Caki2 (cell line): ENCODE measurements around the gene CXCR1. TPM values are rescaled to one million over a fixed set of nuclear protein-coding genes. Genes with fewer than 3 reads are reported as not detected.
A peak's percentile ranks its signal among the peaks of the same experiment; 100 is the strongest.
"Not testable (repeated sequence)": the region's sequence is repeated elsewhere in the genome, so short reads cannot be mapped to it uniquely, and the experiment has no call there.

Source experiments
- DNase-seq: peaks from one replicate; pipeline ENCODE4 v3.0.0-alpha.2; 2015; ENCODE audit warnings: low read depth
- in situ Hi-C: cut with HindIII; loops from 2 replicates; pipeline ENCODE4 v1.10.0; 2016; ENCODE audit warnings: low sequenced_read_pairs, low pct_unique_long_range_greater_than_20kb, mixed read lengths
- total RNA-seq: library from RNA; depleted of rRNA; stranded (reverse); fragments of >200 nt; shearing (Covaris generic); gene quantifications from 2 replicates; pipeline ENCODE4 v1.2.3, GENCODE V29; 2014; ENCODE audit warnings: low replicate concordance; rRNA removed

The CXCR1 gene
- total RNA-seq = not detected in 2 replicates

DNA sequence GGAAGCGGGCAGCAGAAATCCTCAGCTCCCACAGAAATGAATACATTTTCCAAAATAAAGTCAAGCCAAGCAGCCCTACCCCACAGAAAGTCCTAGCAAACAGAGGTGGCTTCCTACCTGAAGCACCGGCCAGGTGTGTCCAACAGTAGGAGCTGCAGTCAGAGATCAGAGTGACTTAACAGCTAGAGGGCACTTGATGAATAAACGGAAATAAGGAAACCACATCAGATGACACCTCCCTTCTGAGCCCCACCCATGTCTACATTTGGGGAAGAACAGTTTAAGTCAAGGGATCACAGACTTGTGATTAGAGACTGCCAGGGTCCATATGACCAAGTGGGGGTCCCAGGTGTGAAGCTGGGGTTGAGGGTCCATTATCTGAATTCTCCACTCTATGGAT, at the start of gene CXCR1:
Gene CXCR1, minus strand, starts transcription at position 172 of the 400 bp plus-strand sequence. CDS start 1,751 bp downstream, outside the sequence.
- no peak for DNase-seq
- in situ Hi-C loops = no loop called here

DNA sequence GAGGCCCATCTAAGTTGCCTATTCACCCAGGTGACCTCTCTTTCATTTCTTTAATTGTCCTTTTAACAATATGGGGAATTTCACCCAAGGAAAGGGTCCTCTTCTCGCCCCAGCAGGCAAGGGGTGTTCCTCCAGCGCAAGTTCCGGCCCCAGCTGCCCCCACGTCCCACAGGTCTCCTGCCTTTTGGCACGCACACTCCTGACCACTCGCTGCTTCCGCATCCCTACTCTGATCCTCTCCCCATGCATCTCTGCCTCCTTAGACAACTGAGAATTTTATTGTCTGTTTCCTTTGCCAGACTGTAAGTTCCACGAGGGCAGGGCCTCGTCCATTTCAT, 49.5 kb upstream of the CXCR1 start:
- DNase-seq = no peak
- in situ Hi-C loops = no loop called here

DNA sequence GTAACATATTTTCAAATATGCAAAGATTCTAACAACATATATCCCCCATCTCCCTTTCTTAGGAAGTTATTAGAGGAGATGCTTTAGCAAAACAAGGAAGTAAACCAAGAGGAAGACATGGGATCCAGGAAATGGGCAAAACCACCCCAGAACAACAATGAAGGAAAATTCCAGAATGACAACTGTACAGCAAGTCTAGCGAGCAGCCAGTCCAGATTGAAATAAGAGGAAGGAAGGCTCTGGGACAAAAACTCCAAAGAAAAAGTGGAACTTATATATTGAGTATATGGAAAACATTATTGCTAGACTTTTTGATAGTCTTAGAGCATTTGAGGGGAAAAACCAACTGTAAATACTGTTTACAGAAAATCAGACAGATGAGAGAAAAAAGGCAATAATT, 47.4 kb upstream of the CXCR1 start:
- in situ Hi-C loops = no loop called here

DNA sequence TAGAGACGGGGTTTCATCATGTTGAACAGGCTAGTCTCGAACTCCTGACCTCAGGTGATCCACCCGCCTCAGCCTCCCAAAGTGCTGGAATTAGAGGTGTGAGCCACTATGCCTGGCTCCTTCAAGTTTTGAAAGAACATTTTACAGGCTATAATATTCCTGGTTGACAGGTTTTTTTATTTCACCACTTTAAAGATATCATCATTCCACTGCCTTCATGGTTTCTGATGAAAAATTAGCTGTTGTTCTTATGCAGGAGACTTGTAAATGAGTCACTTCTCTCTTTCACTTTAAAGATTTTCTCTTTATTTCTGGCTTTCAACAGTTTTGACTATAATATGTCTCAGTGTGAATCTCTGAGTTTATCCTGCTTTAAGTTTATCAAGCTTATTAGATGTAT, 42.3 kb upstream of the CXCR1 start:
- DNase-seq = no peak
- in situ Hi-C loops = no loop called here

More for the DNA sequence above, 47.4 kb upstream of the CXCR1 start:
- DNase-seq = no peak

DNA sequence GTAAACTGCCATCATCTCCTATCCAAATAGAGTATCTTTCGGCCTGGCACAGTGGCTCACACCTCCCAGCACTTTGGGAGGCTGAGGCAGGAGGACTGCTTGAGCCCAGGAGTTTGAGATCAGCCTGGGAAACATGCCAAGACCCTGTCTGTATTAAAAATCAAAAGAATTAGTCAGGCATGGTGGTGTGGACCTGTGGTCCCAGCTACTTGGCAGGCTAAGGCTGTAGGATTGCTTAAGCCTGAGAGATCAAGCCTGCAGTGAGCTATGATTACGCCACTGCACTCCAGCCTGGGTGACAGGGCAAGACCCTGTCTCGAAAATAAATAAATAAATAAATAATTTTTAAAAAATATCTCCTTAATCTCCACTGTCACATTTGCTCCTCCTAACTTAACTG, 35.5 kb upstream of the CXCR1 start:
- DNase-seq = no peak
- in situ Hi-C loops = no loop called here

DNA sequence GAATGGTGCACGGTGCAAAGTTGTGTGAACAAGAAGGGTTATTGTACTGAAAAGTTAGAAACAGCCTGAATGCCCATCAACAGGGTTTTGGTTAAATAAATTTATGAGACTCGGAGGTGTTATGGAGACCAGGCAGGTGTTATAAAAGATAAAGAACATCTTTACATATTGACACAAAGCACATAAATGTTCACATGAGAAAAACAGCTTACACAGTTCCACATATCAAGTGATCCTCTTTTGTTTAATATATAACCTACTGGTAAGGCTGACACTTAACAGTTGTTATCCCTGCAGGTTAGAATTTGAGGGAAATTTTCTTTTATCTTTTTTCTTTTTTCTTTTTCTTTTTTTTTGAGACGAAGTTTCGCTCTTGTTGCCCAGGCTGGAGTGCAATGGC, 30.2 kb upstream of the CXCR1 start:
- no peak for DNase-seq
- in situ Hi-C loops = no loop called here

DNA sequence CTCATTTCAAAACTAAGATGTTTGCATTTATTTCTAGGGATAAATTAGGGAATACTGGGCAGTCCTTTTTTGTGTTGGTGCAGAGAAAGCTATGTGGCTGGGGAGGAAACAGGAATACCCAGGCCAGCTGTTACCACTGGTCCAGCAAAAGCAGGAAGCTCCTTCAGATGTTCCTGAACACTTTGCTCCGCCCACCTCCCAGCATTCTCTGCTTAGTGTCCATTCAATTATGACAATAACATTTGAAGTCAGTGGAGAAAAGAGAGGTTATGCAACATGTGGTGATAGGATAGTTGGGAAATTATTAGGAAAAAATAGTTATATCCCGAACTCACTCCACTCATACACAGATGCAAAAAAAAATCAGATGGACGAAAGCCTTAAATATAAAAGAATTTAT, 28.1 kb upstream of the CXCR1 start:
- no peak for DNase-seq
- in situ Hi-C loops = no loop called here

DNA sequence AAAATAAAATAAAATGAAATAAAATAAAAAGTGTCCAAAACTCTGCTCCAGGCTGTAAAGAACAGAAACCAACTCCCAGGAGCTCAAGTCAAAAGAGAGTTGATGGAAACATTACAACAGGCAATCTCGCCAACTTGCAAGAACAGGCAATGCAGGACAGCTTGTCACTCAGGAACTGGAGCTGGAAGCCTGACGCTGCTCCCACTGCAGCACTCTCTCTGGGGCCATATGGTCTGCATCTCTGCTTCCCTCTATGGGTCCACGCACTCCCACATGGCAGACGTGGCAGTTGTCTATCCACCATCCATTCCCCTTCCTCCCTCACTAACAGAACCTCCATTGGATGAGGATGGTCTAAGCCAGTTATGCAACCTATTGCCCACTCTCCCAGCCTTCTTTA, 26.9 kb upstream of the CXCR1 start:
- in situ Hi-C loops = no loop called here
- no peak for DNase-seq

DNA sequence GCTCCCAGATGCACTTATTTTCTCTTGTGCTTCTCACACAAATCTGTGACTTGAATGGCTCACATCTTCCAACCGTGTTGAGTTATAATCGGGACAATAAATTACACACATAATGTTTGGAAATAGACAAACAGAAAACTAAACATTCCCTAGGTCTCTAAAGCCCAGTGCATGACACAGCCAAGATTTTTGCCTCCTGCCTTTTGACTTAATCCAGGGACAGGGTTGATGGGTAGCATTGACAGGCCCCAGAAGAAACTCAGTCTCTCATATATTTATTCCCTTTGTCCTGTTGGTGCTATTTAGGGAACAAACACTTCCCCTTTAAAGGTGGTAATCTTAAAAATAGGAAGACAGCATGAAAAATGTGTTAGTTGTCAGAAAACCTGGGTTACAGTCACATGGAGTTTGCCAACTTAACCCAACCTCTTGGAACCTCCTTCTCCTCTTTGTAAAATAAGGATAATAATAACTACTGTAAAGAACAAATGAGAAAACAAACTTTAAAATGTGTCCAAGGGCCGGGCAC, 26.2 kb upstream of the CXCR1 start:
- DNase-seq = no peak
- in situ Hi-C loops = no loop called here

DNA sequence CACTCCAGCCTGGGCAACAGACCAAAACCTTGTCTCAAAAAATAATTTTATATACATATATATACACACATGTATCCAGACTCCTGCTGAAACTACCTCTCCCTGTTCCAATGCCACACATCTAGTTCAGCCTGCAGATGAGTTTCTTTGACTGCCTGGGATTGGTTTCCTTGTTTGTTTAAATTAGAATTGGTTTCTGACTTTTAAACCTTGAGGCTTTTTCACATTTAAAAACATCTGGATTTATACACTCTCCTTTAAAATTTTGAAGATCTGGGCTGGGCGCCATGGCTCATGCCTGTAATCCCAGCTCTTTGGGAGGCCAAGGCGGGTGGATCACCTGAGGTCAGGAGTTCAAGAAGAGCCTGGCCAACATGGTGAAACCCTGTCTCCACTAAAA, 21.8 kb upstream of the CXCR1 start:
- DNase-seq = no peak
- in situ Hi-C loops = no loop called here

DNA sequence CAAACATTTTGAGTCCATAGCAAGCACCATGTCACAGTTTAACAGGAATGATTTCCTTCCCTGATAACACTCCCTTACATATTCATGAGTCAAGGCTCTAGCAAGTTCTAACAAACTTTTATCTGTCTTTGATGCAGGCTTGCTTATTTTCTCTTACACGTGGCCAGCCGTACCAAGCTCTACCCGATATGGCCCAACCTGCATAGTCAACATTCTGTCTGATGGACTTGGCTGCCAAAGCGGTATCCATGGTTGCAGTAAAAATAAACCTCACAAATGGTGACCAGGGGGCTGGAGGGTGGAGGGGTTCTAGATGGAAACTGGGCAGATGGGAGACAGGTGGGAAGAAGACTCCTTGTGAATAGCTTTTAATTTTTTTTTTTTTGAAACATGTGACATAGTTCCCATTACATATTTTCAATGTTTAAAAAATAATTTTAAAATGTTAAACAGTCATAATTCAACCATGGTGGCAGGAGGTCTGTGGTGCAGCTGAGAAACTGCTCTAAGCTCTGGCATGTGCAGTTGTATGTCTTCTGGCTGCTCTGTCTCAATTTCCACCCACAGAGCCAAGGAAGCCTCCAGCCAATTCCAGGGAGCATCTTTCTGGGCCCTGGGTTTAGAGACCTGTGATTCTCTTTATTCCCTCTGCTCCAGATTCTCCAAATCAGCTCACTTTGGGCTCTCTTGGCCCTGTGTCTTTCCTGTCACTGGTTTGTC, 20.7 kb upstream of the CXCR1 start:
- DNase-seq = no peak
- in situ Hi-C loops = no loop called here

DNA sequence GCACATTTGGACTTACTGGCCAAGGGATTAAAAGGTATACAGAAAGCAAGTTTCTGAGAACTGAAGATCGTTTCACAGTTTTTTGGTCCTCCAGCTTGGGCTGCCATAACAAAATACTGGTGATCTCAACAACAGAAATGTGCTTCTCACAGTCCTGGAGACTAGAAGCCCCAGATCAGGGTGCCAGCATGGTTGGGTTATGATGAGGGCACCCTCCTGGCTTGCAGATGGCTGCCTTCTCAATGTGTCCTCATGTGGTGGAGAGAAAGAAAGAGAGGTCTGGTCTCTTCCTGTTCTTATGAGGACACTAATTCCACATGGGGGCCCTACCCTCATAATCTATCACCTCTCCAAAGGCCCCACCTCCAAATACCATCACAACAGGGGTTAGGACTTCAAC, 20.1 kb upstream of the CXCR1 start:
- in situ Hi-C loops = no loop called here

DNA sequence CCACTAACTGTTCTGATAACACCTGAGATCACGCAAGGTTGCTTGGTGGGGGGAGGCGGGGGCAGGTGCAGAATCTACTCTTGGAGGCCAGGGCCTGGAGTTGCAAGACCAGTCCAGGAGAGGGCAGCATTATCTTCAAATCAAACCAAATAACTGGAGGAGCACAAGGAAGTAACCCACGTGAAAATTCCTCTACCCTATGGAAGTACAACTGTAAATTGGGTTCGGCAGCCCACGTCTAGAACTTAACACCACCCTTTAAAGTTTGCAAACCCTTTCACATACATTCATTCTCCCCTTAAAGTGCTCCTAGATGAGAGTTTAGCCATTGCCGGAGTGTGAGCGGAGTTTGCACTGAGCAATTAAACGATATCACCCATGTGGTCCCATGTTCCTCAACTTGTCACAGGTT, 19.6 kb upstream of the CXCR1 start:
- DNase-seq = peak; percentile 74
- in situ Hi-C loops = no loop called here

More for the DNA sequence above, 20.1 kb upstream of the CXCR1 start:
- no peak for DNase-seq

DNA sequence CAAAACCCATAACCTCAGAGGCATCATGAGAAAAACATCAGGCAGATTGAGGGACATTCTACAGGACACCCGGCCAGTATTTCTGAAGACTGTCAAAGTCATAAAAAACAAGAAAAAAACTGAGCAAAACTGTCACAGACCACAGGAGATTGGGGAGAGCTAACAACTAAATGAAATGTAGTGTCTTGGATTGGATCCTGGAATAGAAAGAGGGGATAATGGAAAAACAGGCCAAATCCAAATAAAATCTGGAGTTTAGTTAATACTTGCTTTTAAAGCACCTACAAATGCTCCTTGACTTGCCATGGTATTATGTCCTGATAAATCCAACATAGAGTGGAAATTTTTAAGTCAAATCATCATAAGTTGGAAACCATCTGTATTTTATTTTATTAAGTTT, 17.6 kb upstream of the CXCR1 start:
- no peak for DNase-seq
- in situ Hi-C loops = no loop called here

DNA sequence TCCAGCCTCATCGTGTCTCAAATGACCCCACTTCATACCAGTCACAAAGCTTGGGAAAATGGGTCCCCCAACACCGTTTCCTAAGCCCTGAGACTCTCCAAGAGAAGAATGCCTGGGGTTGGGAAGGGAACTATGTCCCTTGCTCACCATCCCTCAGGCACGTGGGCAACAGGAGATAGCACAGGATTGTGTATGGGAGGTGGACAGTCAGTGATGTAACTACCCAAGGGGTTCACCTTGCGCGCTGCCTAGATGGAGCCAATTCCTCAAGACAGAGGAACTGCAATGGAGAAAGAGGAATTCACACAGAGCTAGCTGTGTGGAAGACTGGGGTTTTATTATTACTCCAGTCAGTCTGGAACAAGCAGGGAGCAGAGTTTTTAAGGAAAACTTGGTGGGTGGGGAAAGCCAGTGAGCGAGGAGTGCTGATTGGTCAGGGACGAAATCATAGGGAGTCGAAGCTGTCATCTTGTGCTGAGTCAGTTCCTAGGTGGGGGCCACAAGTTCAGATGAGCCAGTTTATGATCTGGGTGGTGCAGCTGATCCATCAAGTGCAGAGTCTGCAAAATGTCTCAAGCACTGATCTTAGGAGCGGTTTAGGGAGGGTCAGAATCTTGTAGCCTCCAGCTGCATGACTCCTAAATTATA, 13.8 kb upstream of the CXCR1 start:
- DNase-seq = no peak
- in situ Hi-C loops = no loop called here

DNA sequence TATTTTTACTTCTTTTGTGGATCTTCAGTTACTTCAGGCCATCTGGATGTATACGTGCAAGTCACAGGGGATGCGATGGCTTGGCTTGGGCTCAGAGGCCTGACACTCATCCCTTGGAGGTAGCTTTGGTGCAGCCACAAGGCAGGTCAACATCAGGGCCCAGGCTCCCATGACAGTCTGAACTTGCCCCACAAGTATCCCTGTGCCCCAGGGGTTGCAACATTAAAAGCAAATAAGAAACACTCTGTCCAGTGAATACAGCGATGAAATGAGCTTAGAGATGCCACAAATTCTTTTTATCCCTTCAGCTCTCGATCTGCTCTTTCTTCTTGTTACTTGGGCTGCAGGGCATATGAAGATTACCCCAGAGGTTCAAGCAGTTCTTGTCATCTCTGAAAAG, 13.0 kb upstream of the CXCR1 start:
- no peak for DNase-seq
- in situ Hi-C loops = no loop called here

DNA sequence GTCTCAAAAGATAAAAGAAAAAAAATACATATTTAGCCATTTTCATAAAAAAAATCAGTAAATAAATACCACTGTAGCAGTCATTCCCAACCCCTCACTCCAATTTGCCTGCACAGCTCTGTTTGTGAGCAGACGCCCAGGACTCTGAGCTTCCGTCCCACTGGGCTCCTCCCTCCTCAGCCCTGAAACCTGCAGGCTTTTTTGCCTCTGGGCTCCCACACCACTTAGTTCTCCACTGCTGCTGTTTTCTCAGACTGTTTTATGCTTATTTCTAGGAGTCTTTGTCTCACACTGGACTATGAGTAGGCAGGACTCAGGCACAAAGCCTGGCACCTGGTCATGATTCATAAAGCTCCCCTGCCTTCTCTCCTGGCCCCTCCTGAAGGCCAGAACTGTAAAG, 6.1 kb upstream of the CXCR1 start:
- DNase-seq = no peak
- in situ Hi-C loops = no loop called here

DNA sequence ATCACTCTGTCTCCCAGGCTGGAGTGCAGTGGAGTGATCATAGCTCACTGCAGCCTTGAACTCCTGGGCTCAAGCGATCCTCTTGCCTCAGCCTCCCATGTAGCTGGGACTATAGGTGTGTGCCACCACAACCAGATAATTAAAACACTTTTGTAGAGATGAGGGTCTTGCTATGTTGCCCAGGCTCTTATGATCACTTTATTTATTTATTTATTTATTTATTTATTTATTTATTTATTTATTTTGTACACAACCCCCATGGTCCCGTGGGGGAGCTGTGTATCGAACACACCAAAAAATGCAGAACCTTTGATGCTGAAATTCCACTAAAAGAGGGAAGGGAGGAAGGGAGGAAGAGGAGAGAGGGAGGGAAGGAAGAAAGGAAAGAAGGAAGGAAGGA, 5.0 kb upstream of the CXCR1 start:
- in situ Hi-C loops, DNase-seq: not testable (repeated sequence)

DNA sequence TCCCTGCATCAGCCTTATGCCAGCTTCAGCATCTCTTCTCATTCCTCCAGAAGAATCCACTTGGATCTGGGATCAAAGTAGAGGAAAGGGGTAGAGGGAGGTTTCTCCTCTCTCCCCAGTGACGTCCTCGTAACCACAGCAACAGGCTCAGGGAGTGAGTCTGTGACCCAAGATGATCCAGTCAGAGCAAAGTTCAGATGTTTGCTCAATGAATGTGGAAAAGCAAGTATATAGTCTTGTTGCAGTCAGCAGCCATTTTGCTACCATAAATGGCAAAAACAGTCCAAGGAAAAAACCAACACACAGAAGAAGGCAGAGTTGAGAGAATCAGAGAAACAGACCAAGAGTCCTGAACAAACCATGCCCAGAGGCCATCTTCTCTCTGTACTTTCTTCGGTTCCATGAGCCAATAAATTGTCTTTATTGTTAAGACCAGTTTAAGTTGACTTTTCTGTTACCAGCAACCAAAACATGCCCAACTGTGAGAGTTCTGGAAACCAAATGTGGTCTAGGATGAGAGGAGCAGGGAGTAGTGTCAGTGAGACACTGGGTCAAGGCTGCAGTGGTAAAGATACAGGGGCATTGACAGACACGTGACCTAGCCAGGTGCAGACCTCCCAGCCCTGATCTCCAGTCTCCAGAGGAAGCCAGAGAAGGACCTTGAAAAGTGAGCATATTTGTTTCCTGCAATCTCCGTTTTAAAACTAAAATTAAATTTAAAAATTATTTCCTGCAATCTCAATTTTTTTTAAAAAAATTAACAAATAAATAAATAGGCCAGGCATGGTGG, 3.2 kb upstream of the CXCR1 start:
- in situ Hi-C loops = no loop called here
- DNase-seq = no peak
